H9 (cell line): Measurements from ENCODE around the gene TMOD1. TPM values are rescaled to one million over a fixed set of nuclear protein-coding genes. Genes with fewer than 3 reads are reported as not detected.

Source experiments
- DNase-seq: peaks from one replicate; pipeline ENCODE4 v3.0.0-alpha.2; 2017
- H2AFZ ChIP-seq: one replicate; pipeline ENCODE4 v1.6.1; 2013; ENCODE audit warnings: mild to moderate bottlenecking, low read length, control low read depth, moderate library complexity
- H2AK5ac ChIP-seq: 2 replicates; pipeline ENCODE4 v1.6.1; 2013; ENCODE audit warnings: low read length, control low read depth, mixed read lengths; ENCODE audit not compliant: insufficient read length
- H2BK120ac ChIP-seq: one replicate; pipeline ENCODE4 v1.6.1; 2013; ENCODE audit warnings: low read depth, mild to moderate bottlenecking, low read length, control low read depth, inconsistent platforms; ENCODE audit not compliant: poor library complexity, severe bottlenecking
- H2BK12ac ChIP-seq: 2 replicates; pipeline ENCODE4 v1.6.1; 2013; ENCODE audit warnings: low read length, control low read depth, mixed read lengths, low read depth; ENCODE audit not compliant: insufficient read length
- H2BK15ac ChIP-seq: 2 replicates; pipeline ENCODE4 v1.6.1; 2013; ENCODE audit warnings: low read depth, low read length, control low read depth
- H2BK20ac ChIP-seq: one replicate; pipeline ENCODE4 v1.6.1; 2013; ENCODE audit warnings: low read depth, mild to moderate bottlenecking, low read length, control low read depth, inconsistent platforms; ENCODE audit not compliant: poor library complexity, severe bottlenecking
- H2BK5ac ChIP-seq: 2 replicates; pipeline ENCODE4 v1.6.1; 2013; ENCODE audit warnings: low read length, control low read depth, mixed read lengths; ENCODE audit not compliant: insufficient read length
- H3K14ac ChIP-seq: 2 replicates; pipeline ENCODE4 v1.6.1; 2013; ENCODE audit warnings: low read length, control low read depth; ENCODE audit not compliant: insufficient read depth
- H3K18ac ChIP-seq: 2 replicates; pipeline ENCODE4 v1.6.1; 2013; ENCODE audit warnings: low read depth, mild to moderate bottlenecking, mixed read lengths, low read length, control low read depth; ENCODE audit not compliant: insufficient read length
- H3K23ac ChIP-seq: 2 replicates; pipeline ENCODE4 v1.6.1; 2013; ENCODE audit warnings: low read length, control low read depth, mixed read lengths, low read depth; ENCODE audit not compliant: insufficient read length
- H3K23me2 ChIP-seq: 2 replicates; pipeline ENCODE4 v1.6.1; 2013; ENCODE audit warnings: low read depth, mild to moderate bottlenecking, mixed read lengths, low read length, control low read depth; ENCODE audit not compliant: insufficient read length, poor library complexity, severe bottlenecking
- H3K27ac ChIP-seq: 2 replicates; pipeline ENCODE4 v1.5.1; 2013; ENCODE audit warnings: low read length, control low read depth, mixed read lengths, low read depth; ENCODE audit not compliant: insufficient read length
- H3K27me3 ChIP-seq: 2 replicates; pipeline ENCODE4 v1.6.1; 2013; ENCODE audit warnings: low read length, control low read depth, inconsistent platforms; ENCODE audit not compliant: insufficient read depth
- H3K4ac ChIP-seq: 2 replicates; pipeline ENCODE4 v1.6.1; 2013; ENCODE audit warnings: low read depth, mild to moderate bottlenecking, control low read depth, inconsistent platforms, low read length, moderate library complexity
- H3K4me1 ChIP-seq: 2 replicates; pipeline ENCODE4 v1.6.1; 2013; ENCODE audit warnings: low read length, control low read depth, inconsistent platforms; ENCODE audit not compliant: insufficient read depth
- H3K4me2 ChIP-seq: 2 replicates; pipeline ENCODE4 v1.6.1; 2013; ENCODE audit warnings: low read length, control low read depth, mixed read lengths; ENCODE audit not compliant: insufficient read length, insufficient read depth
- H3K56ac ChIP-seq: 2 replicates; pipeline ENCODE4 v1.6.1; 2013; ENCODE audit warnings: low read depth, mild to moderate bottlenecking, mixed read lengths, low read length, control low read depth; ENCODE audit not compliant: insufficient read length
- H3K79me1 ChIP-seq: 2 replicates; pipeline ENCODE4 v1.6.1; 2013; ENCODE audit warnings: low read depth, mild to moderate bottlenecking, moderate library complexity, low read length, control low read depth, inconsistent platforms; ENCODE audit not compliant: insufficient read depth, poor library complexity, severe bottlenecking
- H3K79me2 ChIP-seq: 2 replicates; pipeline ENCODE4 v1.6.1; 2013; ENCODE audit warnings: low read length, control low read depth, inconsistent platforms; ENCODE audit not compliant: insufficient read depth
- H3K9ac ChIP-seq: 2 replicates; pipeline ENCODE4 v1.6.1; 2013; ENCODE audit warnings: low read length, control low read depth, mixed read lengths; ENCODE audit not compliant: insufficient read length; ENCODE audit errors: extremely low read depth
- H3K9me3 ChIP-seq: one replicate; pipeline ENCODE4 v1.6.1; 2013; ENCODE audit warnings: low read depth, low read length, inconsistent platforms; ENCODE audit not compliant: control insufficient read depth
- H3T11ph ChIP-seq: one replicate; pipeline ENCODE4 v1.6.1; 2013; ENCODE audit warnings: mild to moderate bottlenecking, low read length, control low read depth, inconsistent platforms
- H4K20me1 ChIP-seq: one replicate; pipeline ENCODE4 v1.6.1; 2013; ENCODE audit not compliant: control insufficient read depth, insufficient read length, insufficient read depth
- H4K5ac ChIP-seq: 2 replicates; pipeline ENCODE4 v1.6.1; 2013; ENCODE audit warnings: low read depth, mild to moderate bottlenecking, mixed read lengths, low read length, control low read depth; ENCODE audit not compliant: insufficient read length
- H4K8ac ChIP-seq: replicated peaks from 2 replicates; pipeline ENCODE4 v1.6.1; 2013; ENCODE audit warnings: low read length, control low read depth, mixed read lengths, low read depth; ENCODE audit not compliant: insufficient read length
- H4K91ac ChIP-seq: 2 replicates; pipeline ENCODE4 v1.6.1; 2013; ENCODE audit warnings: low read depth, mild to moderate bottlenecking, moderate library complexity, mixed read lengths, low read length, control low read depth; ENCODE audit not compliant: insufficient read length
- H3K27ac Mint-ChIP-seq, 3 experiments: 2 replicates in 2 of 3; 3 replicates in 1 of 3; pipeline ENCODE4 v1.8.0; 2020 to 2021; ENCODE audit warnings: mixed read lengths in 3 of 3, mild to moderate bottlenecking in 1 of 3, moderate library complexity in 1 of 3
- H3K27me3 Mint-ChIP-seq: 2 replicates; pipeline ENCODE4 v1.8.0; 2021; ENCODE audit warnings: low read depth, mild to moderate bottlenecking, moderate library complexity, mixed read lengths
- H3K36me3 Mint-ChIP-seq, 3 experiments: 2 replicates in 2 of 3; 3 replicates in 1 of 3; pipeline ENCODE4 v1.8.0; 2020 to 2021; ENCODE audit warnings: low read depth in 3 of 3, mixed read lengths in 3 of 3; ENCODE audit not compliant: insufficient read depth in 1 of 3
- H3K4me1 Mint-ChIP-seq, 2 experiments: 2 replicates each; pipeline ENCODE4 v1.8.0; 2020; ENCODE audit warnings: mixed read lengths in 2 of 2
- H3K4me3 Mint-ChIP-seq, 2 experiments: 2 replicates in 1 of 2; 3 replicates in 1 of 2; pipeline ENCODE4 v1.8.0; 2020 to 2021; ENCODE audit warnings: mild to moderate bottlenecking in 2 of 2, mixed read lengths in 2 of 2, moderate library complexity in 1 of 2
- H3K9me3 Mint-ChIP-seq, 2 experiments: 2 replicates in 1 of 2; 3 replicates in 1 of 2; pipeline ENCODE4 v1.8.0; 2020; ENCODE audit warnings: mild to moderate bottlenecking in 2 of 2, mixed read lengths in 2 of 2, moderate library complexity in 1 of 2
- WGBS: extraction: QIAGEN DNeasy Blood & Tissue Kit; methylation state at CpG from one replicate; pipeline ENCODE4 v1.1.7; 2013; ENCODE audit warnings: missing lambda C conversion rate, low lambda C conversion rate, mixed read lengths; ENCODE audit not compliant: insufficient read length; ENCODE audit errors: extremely low coverage; 5-methylcytosine and 5-hydroxymethylcytosine counted together
- total RNA-seq: library from RNA; stranded (reverse); gene quantifications from 2 replicates; pipeline ENCODE4 v1.2.1, GENCODE V29; 2021
- TF ChIP-seq, protein P1 (sequence below): fragments of 200-600 bp; sonication (generic); conservative IDR thresholded peaks from 3 replicates; pipeline ENCODE4 v1.8.0; 2021; ENCODE audit warnings: antibody characterized with exemption, mild to moderate bottlenecking

TMOD1 gene
- total RNA-seq, 1 experiment from 2014 or later, result 0.98 TPM

DNA sequence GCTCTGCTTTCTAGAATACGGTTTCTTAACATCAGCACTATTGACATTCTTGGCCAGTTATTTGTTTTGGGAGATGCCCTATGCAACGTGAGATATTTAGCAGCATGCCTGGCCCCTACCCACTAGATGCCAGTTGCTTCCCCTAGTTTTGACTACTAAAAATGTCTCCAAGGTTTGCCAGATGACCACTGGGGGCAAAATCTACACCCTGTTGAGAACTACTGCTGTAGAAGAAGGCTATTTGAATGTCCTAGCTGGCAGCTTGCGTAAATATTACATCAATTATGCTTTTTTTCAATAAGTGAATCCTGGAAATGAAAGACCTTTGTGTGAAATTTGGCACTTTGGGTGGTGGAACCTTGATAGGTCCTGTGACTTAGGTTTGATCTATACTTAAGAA, 137.2 kb downstream of the TMOD1 start:
- Histone ChIP-seq H2BK120ac (no peak overlapping the region), H3K23me2 (peaks cover 5% of the 10 kb centered on the region), H3K56ac (no peak overlapping the region), H3K4me1 (no peaks in the 10 kb centered on the region), H3K4me2 (no peak overlapping the region), H4K91ac (no peak overlapping the region), H2BK20ac (no peak overlapping the region), H2AFZ (no peak overlapping the region), H3K27ac (no peak overlapping the region), H3K18ac (no peak overlapping the region), H3K79me1 (no peaks in the 10 kb centered on the region), H3K4ac (no peak overlapping the region), H4K5ac (no peak overlapping the region), H3K9ac (no peak overlapping the region), H3T11ph (no peak overlapping the region), H4K8ac (no peak overlapping the region), H3K79me2 (peaks cover 32% of the 10 kb centered on the region), H3K23ac (no peak overlapping the region), H3K9me3 (no peaks in the 10 kb centered on the region), H2BK12ac (no peak overlapping the region), H4K20me1 (no peaks in the 10 kb centered on the region), H2AK5ac (no peak overlapping the region), H3K14ac (no peak overlapping the region), H2BK5ac (no peak overlapping the region), H2BK15ac (no peak overlapping the region), H3K27me3 (no peaks in the 10 kb centered on the region)
- Mint-ChIP-seq H3K4me1 (peaks cover 23 to 26% of the 10 kb centered on the region in 2 experiments), H3K27ac (no peak overlapping the region), H3K4me3 (no peak overlapping the region), H3K27me3 (no peaks in the 10 kb centered on the region), H3K36me3 (peaks cover 9 to 20% (median 17%) of the 10 kb centered on the region in 3 experiments; a peak in 6 of 7 replicates), H3K9me3 (no peaks in the 10 kb centered on the region)
- WGBS, result no CpG with 5 or more reads among the region's 3 CpGs
- DNase-seq, result no peak
- TF ChIP-seq, protein P1, sequence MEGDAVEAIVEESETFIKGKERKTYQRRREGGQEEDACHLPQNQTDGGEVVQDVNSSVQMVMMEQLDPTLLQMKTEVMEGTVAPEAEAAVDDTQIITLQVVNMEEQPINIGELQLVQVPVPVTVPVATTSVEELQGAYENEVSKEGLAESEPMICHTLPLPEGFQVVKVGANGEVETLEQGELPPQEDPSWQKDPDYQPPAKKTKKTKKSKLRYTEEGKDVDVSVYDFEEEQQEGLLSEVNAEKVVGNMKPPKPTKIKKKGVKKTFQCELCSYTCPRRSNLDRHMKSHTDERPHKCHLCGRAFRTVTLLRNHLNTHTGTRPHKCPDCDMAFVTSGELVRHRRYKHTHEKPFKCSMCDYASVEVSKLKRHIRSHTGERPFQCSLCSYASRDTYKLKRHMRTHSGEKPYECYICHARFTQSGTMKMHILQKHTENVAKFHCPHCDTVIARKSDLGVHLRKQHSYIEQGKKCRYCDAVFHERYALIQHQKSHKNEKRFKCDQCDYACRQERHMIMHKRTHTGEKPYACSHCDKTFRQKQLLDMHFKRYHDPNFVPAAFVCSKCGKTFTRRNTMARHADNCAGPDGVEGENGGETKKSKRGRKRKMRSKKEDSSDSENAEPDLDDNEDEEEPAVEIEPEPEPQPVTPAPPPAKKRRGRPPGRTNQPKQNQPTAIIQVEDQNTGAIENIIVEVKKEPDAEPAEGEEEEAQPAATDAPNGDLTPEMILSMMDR, result peak; percentile 49; the same call in 2 of the 3 replicates
